ENCODE measurements around the gene FBXL7.

The FBXL7 gene

DNA sequence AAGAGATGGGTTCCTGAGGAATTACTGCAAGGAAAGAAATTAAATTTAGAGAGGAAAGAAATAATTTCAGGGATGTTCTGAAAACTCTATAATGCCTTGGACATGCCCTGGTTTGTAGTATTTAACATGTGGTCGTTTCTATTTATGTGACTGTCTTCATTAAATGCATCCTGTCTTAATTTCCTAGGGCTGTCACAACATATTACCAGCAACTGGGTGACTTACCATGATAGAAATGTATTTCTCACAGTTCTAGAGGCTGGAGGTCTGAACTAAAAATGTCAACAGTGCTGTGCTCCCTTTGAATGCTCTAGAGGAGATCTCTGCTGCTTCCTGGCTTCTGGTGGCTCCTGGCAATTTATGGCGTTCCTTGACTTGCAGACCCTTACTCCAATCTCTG lies 287.7 kb downstream of the FBXL7 start:
- no peaks in the 10 kb centered on the region for H3K36me3 ChIP-seq
- no peaks in the 10 kb centered on the region for H3K9me3 ChIP-seq
- TF ChIP-seq, protein P1, sequence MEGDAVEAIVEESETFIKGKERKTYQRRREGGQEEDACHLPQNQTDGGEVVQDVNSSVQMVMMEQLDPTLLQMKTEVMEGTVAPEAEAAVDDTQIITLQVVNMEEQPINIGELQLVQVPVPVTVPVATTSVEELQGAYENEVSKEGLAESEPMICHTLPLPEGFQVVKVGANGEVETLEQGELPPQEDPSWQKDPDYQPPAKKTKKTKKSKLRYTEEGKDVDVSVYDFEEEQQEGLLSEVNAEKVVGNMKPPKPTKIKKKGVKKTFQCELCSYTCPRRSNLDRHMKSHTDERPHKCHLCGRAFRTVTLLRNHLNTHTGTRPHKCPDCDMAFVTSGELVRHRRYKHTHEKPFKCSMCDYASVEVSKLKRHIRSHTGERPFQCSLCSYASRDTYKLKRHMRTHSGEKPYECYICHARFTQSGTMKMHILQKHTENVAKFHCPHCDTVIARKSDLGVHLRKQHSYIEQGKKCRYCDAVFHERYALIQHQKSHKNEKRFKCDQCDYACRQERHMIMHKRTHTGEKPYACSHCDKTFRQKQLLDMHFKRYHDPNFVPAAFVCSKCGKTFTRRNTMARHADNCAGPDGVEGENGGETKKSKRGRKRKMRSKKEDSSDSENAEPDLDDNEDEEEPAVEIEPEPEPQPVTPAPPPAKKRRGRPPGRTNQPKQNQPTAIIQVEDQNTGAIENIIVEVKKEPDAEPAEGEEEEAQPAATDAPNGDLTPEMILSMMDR (IDR thresholded peaks at IDR 0.05): no peak
- no peaks in the 10 kb centered on the region for H3K27me3 ChIP-seq
- H3K4me1 ChIP-seq (ENCODE audit: control insufficient read depth in 1 of 2, insufficient read depth in 1 of 2, low read depth in 1 of 2, low read length in 1 of 2): no peaks in the 10 kb centered on the region
- no peak overlapping the region for H3K27ac ChIP-seq
- H3K4me3 ChIP-seq (ENCODE audit: low read depth in 1 of 2, low read length in 1 of 2): no peak overlapping the region

GRCh38 chr5:15789642-15790041 lies 289.7 kb downstream of the FBXL7 start:
- Histone ChIP-seq H3K9me3 (no peaks in the 10 kb centered on the region), H3K27me3 (no peaks in the 10 kb centered on the region), H3K4me3 (ENCODE audit: low read depth in 1 of 2, low read length in 1 of 2) (no peak overlapping the region), H3K4me1 (ENCODE audit: control insufficient read depth in 1 of 2, insufficient read depth in 1 of 2, low read depth in 1 of 2, low read length in 1 of 2) (no peaks in the 10 kb centered on the region), H3K36me3 (no peaks in the 10 kb centered on the region), H3K27ac (no peak overlapping the region)
- TF ChIP-seq, protein P1 (IDR thresholded peaks at IDR 0.05): no peak

- no peaks in the 10 kb centered on the region for H3K36me3 ChIP-seq
- no peaks in the 10 kb centered on the region for H3K4me1 ChIP-seq (ENCODE audit: control insufficient read depth in 1 of 2, insufficient read depth in 1 of 2, low read depth in 1 of 2, low read length in 1 of 2)
- no peak overlapping the region for H3K27ac ChIP-seq
- no peak overlapping the region for H3K4me3 ChIP-seq (ENCODE audit: low read depth in 1 of 2, low read length in 1 of 2)
- H3K9me3 ChIP-seq: no peaks in the 10 kb centered on the region
- TF ChIP-seq, protein P1 (IDR thresholded peaks at IDR 0.05): no peak
- H3K27me3 ChIP-seq: no peaks in the 10 kb centered on the region
Observed at GRCh38 chr5:15790446-15791018, 290.6 kb downstream of the FBXL7 start.

GRCh38 chr5:15791274-15791673 lies 291.3 kb downstream of the FBXL7 start:
- Histone ChIP-seq H3K9me3 (no peaks in the 10 kb centered on the region), H3K27me3 (no peaks in the 10 kb centered on the region), H3K36me3 (no peaks in the 10 kb centered on the region), H3K4me3 (ENCODE audit: low read depth in 1 of 2, low read length in 1 of 2) (no peak overlapping the region), H3K4me1 (ENCODE audit: control insufficient read depth in 1 of 2, insufficient read depth in 1 of 2, low read depth in 1 of 2, low read length in 1 of 2) (no peaks in the 10 kb centered on the region), H3K27ac (no peak overlapping the region)
- TF ChIP-seq, protein P1 (IDR thresholded peaks at IDR 0.05): no peak

- H3K4me1 ChIP-seq (ENCODE audit: control insufficient read depth in 1 of 2, insufficient read depth in 1 of 2, low read depth in 1 of 2, low read length in 1 of 2): no peaks in the 10 kb centered on the region
- no peaks in the 10 kb centered on the region for H3K27me3 ChIP-seq
- no peak overlapping the region for H3K4me3 ChIP-seq (ENCODE audit: low read depth in 1 of 2, low read length in 1 of 2)
- no peak overlapping the region for H3K27ac ChIP-seq
- no peaks in the 10 kb centered on the region for H3K36me3 ChIP-seq
- TF ChIP-seq, protein P1 (IDR thresholded peaks at IDR 0.05): no peak
- H3K9me3 ChIP-seq: no peaks in the 10 kb centered on the region
Observed at GRCh38 chr5:15791859-15792258, 291.9 kb downstream of the FBXL7 start.

All from neutrophil (primary cell).